ENCODE results near the gene SSTR4.

The SSTR4 gene

GRCh38 chr20:23046431-23046830 is 11.3 kb downstream of the SSTR4 start:
- DNase-seq, result no peak

DNA sequence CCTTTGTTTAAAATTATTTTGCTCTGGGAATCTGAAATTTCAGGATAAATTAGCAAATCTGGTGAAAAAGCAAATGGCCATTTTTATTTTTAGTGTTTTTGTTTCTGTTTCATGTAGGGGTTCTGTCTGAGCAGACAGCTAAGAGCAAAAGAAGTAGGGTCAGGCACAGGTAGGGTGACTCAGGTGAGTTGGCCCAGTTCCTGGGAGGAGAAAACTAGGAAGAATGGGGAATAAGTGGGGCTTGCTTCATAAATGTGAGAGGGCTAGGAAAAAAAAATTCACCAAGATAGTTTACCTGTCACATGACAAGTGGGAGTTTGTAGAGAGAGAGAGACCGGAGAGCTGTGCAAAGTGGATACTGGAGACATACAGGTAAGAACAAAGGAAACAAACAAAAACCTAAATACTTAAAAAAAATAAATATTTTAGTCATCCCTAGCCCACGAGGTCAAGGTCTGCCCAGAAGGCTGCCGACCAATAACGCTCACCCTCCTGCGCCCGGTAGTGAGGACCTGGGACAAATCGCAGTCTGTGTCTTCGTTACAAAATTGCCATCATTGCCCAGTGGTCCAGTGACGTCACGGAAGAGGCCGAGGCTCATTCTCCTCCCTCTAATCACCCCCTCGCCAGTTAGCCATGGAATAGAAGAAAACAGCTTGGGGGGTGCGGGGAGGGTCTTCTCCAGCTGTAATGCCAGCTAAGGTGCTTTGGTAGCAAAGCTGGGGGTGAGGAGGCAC is 12.1 kb downstream of the SSTR4 start:
- DNase-seq, result no peak

- DNase-seq, result peak; percentile 52
Measured at GRCh38 chr20:23047738-23048214, 12.7 kb downstream of the SSTR4 start.

GRCh38 chr20:23048283-23049200 is 13.4 kb downstream of the SSTR4 start:
- DNase-seq, result peak; percentile 67

- no peak for DNase-seq
Measured at GRCh38 chr20:23049201-23050075, 14.3 kb downstream of the SSTR4 start, which contains the start of gene THBD. TSS of gene THBD (minus strand) at chr20:23049672. CDS start at chr20:23049504, 168 bp downstream.

DNA sequence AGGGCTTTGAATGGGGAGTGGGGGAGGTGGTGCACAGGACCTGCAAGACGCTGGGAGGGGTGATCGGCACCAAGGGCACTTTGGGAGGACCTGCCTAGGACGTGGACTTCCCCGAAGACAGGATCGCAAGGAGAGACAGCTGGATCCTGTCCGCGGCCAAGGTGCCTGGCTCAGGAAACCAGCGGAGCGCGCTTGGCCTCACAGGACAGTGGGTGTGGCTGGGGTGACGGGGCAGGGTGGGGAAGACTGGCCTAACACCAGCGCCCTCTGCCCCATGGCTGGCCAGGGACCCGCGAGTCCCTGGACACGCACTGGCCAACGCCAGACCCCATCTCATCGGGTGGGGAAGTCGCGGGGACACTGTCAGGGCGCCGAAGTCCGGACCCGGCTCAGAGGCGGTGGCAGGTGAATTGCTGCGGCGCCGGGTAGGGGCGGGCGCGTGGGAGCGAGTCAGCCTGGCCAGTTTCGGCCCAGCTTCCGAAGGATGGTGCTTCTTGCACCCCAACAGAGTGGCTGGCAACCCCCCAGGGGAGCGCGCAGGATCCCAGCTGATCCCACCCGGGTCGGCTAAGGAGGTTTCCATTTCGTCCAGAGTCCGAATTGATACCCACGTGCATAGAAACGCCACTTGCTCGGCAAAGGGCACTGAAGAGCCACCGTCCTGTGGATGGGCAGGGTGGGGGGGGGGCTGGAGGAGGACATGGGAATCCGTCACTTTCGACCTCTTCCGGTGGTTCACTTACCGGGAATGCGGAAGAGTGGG is 15.1 kb downstream of the SSTR4 start:
- DNase-seq, result no peak

- peak; percentile 75 for DNase-seq
Measured at GRCh38 chr20:23050847-23051627, 15.9 kb downstream of the SSTR4 start.

GRCh38 chr20:23052904-23053303 is 17.8 kb downstream of the SSTR4 start:
- DNase-seq, result no peak

DNA sequence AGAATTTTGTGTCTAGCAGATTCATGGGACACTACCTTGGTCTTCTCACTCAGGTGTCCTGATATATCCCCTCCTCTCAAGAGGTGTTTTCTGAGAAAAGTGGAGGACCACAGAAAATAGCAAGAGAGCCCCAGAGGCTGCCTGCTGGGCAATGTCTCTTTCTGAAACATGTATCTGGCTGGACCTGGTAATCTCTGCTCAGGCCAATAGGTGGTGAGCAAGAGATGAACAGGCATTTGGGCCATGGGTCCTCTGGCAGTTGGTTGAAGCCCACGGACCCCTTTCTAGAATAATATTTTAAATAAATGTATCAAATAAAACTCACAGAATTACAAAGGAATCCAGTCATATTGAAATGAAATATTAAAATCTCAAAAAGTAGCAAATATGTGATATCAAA is 23.1 kb downstream of the SSTR4 start:
- no peak for DNase-seq

GRCh38 chr20:23059001-23059400 is 23.9 kb downstream of the SSTR4 start:
- no peak for DNase-seq

- no peak for DNase-seq
Measured at GRCh38 chr20:23059846-23060245, 24.7 kb downstream of the SSTR4 start.

- DNase-seq, result no peak
Measured at GRCh38 chr20:23060629-23061028, 25.5 kb downstream of the SSTR4 start.

DNA sequence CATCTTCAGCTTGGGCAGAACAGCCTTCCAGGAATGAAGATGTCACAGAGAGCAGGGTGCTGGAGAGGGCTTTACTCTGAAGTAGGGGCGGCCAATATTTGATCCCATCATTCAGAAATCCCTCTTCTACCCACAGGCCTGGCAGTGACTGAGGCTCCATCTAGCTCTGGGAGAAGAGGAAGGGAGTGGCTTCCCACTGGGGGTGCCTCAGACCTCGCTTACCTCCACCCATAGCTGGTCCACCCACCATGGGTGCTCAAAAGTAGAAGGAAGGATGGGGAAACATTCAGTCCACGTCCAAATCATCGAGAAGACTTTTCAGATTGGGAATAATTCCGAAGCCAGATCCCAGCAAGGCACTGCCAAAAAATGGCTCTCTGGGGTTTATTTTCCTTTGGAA is 26.1 kb downstream of the SSTR4 start:
- DNase-seq, result no peak

DNA sequence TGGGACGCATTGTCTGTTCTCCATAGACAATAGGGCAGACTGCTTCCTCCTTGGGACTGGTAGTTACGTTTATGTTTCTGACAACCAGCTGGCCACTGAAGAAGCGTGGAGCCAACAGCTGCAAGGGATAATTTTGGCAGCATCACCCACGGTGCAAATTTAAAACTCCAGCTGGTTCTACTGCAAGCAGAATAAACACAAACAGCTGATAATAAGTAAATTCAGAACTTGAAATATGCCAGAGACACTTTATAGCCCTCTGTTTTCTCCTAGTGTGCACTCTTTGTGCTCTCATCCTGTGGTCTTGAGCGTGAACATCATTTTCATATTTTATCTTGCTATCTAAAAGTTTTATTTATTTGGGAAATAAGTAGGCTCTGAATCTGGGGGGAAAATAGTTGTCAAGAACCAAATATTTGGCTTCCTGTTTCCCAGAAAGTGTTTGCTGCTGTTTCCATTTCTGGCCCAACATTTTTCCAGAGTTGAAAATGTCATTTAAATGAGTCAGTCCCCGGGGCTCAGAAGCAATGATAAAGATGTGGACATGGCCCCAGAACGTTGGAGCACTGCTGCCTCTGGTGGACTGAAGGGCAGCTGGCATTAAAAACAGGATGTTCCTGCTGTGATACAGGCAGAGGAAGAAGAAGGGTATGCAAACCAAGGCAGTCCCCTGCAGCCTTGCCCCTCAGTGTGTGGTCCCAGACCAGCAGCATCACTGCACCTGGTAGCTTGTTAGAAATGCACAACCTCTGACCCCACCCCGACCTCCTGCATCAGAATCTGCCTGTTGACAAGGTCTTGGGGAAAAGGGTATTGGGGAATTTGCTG is 26.8 kb downstream of the SSTR4 start:
- no peak for DNase-seq

DNA sequence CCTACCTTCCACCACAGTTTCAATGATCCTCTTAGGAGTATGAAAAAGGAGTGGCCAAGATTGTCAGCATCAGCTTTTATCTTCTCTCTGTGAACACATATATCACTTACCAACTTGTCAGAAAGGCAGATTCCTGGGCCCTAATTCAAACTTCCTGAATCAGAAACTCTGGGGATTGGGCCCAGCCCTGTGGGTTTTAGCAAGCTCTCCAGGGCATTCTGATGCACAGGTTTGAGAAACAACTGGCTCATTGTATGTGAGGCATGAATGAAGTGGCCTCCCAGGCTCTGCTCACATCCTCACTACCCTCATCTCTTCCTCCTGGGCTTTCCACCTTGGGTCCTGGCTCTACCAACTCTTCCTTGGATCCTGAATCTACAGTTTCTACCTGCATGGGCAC is 27.5 kb downstream of the SSTR4 start:
- DNase-seq, result no peak

GRCh38 chr20:23063168-23063567 is 28.1 kb downstream of the SSTR4 start:
- DNase-seq, result no peak

DNA sequence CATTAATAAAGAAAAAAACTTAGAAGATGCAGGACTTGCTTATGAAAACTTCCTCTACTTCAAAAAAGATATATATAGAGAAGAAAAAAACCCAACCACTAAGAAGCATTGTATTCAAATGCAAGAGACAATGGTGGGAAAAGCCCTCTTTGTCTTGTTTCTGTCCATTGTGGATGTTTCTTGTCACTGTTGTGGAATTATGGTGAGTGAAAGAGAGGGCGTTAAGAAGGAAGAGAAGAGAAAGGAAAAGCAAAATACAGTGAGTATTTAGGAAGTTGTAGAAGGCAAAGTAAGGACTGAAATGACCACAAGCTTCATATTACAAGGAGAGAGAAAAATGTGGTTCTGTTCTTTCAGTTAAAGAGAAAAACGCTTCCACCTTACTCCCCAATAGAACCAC is 28.5 kb downstream of the SSTR4 start:
- DNase-seq, result no peak

DNA sequence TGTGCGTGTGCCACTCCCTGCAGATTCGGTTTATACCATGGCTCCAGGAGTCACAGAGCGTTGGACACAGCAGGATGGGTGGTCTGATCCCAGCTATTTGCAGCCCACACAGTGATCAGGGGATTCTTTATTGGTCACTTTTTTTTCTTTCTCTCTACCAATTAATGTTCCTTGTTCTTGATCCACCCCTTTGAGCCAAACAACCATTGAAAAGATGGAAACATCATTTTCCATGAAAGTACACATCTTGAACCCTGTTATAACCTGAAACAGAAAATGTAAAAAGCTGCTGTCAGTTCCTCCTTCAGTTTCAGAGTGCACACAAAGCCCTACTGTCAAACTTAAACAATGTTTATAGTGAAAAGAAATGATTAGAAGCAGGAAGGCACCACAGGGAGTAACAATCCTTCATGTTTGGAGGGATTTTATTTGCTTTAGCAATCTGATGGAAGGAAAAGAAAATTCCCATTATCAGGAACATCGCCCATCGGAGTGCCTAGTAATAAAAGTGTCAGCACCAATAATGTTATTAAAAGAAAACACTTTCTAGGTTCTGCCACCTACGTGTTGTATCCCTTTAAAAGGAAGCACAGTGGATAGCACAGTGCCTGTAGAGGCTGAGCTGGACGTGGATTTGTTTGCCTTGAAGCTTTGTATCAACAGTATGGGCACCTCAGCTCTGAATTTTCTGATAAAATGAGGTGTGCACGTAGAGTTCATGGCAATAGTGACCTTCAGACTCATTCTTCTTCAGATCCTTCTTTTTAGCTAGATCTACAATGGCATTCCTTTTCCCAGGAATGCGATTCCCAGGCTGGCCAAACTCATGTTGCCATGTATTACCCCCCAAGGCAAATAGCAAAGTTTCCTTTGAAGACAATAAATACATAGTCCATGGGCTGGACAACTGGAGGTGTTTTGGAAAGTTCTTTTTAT is 30.4 kb downstream of the SSTR4 start:
- DNase-seq, result no peak

GRCh38 chr20:23066772-23067171 is 31.7 kb downstream of the SSTR4 start:
- DNase-seq, result no peak
